NCI-H2107 (cell line): ENCODE data around the gene PSMD13.

ENCODE experiments used
- DNase-seq: peaks from one replicate; lab custom pipeline; 2025; lab: John Stamatoyannopoulos, UW

The PSMD13 gene

GRCh38 chr11:204587-205109 lies 32.1 kb upstream of the PSMD13 start:
- DNase-seq: no peak

GRCh38 chr11:205221-206001 lies 31.4 kb upstream of the PSMD13 start:
- no peak for DNase-seq

GRCh38 chr11:206002-206384 lies 30.8 kb upstream of the PSMD13 start:
- no peak for DNase-seq

- DNase-seq: no peak
Measured at GRCh38 chr11:206526-207207, 30.1 kb upstream of the PSMD13 start.

GRCh38 chr11:207208-207862 lies 29.4 kb upstream of the PSMD13 start, which contains the start of the genes BET1L and RIC8A:
TSS of gene BET1L (minus strand) at chr11:207399. CDS start at chr11:207321, 78 bp downstream.
TSS of gene RIC8A (plus strand) at chr11:207708. CDS start at chr11:208855, 1,147 bp downstream.
- DNase-seq: peak; percentile 88

- no peak for DNase-seq
Measured at GRCh38 chr11:207863-208180, 29.0 kb upstream of the PSMD13 start.

- DNase-seq: peak; percentile 60
Measured at GRCh38 chr11:208181-208916, 28.4 kb upstream of the PSMD13 start.

- no peak for DNase-seq
Measured at GRCh38 chr11:208917-209260, 27.9 kb upstream of the PSMD13 start.

GRCh38 chr11:209275-210121 lies 27.3 kb upstream of the PSMD13 start:
- DNase-seq: no peak

GRCh38 chr11:210122-210802 lies 26.5 kb upstream of the PSMD13 start:
- no peak for DNase-seq

- no peak for DNase-seq
Measured at GRCh38 chr11:210803-211180, 26.0 kb upstream of the PSMD13 start.

- DNase-seq: no peak
Measured at GRCh38 chr11:211295-211694, 25.5 kb upstream of the PSMD13 start.

- DNase-seq: no peak
Measured at GRCh38 chr11:211741-212140, 25.0 kb upstream of the PSMD13 start.

GRCh38 chr11:212150-213100 lies 24.4 kb upstream of the PSMD13 start:
- no peak for DNase-seq

GRCh38 chr11:213111-213510 lies 23.7 kb upstream of the PSMD13 start:
- no peak for DNase-seq

GRCh38 chr11:214083-214482 lies 22.7 kb upstream of the PSMD13 start:
- no peak for DNase-seq

GRCh38 chr11:215581-216037 lies 21.2 kb upstream of the PSMD13 start:
- peak; percentile 14 for DNase-seq

- DNase-seq: no peak
Measured at GRCh38 chr11:216081-216974, 20.4 kb upstream of the PSMD13 start.
